ENCODE data around the gene MICAL3. TPM values are rescaled to one million over a fixed set of nuclear protein-coding genes. Genes with fewer than 3 reads are reported as not detected.

MICAL3 gene
- polyA plus RNA-seq, 3 donors = 0.23 to 0.84 TPM; not detected in 1

- peaks cover 0 to 5% (median 3%) of the 10 kb centered on the region in 3 donors for H3K27me3 Mint-ChIP-seq (ENCODE audit: low read depth in 3 of 3)
- H3K27ac Mint-ChIP-seq = no peak overlapping the region
- DNase-seq = no peak
Observed at GRCh38 chr22:18035751-18036150, 11.4 kb upstream of the MICAL3 start.

GRCh38 chr22:18034076-18034475 is 9.7 kb upstream of the MICAL3 start:
- no peak for DNase-seq
- Mint-ChIP-seq H3K36me3 (no peaks in the 10 kb centered on the region), H3K27ac (peak overlapping the region in 1 of 7 donors; percentile 37), H3K27me3 (ENCODE audit: low read depth in 3 of 3) (peaks cover 0 to 12% (median 3%) of the 10 kb centered on the region in 3 donors), H3K4me1 (peaks cover 3% of the 10 kb centered on the region), H3K9me3 (peaks cover 0 to 1% (median 0%) of the 10 kb centered on the region in 7 donors), H3K4me3 (no peak overlapping the region)
- no peaks in the 10 kb centered on the region for H3K36me3 ChIP-seq (replicated peaks in 1 of 2; ENCODE audit: control insufficient read depth in 1 of 2, insufficient read depth in 2 of 2, low read length in 2 of 2)
- H4K20me1 ChIP-seq (ENCODE audit: insufficient read depth, low read length) = no peaks in the 10 kb centered on the region
- H3K79me2 ChIP-seq (ENCODE audit: insufficient read depth, low read length) = no peaks in the 10 kb centered on the region
- 90% methylated on average over 3 of the region's 3 CpGs for WGBS (ENCODE audit: insufficient coverage)
- H3K4me2 ChIP-seq (replicated peaks; ENCODE audit: extremely low read depth, low read length, poor library complexity, severe bottlenecking) = no peak overlapping the region
- H3K4me1 ChIP-seq (ENCODE audit: control insufficient read depth in 1 of 2, insufficient read depth in 2 of 2, low read length in 2 of 2) = no peaks in the 10 kb centered on the region
- no peak for TF ChIP-seq CTCF (IDR thresholded peaks at IDR 0.05)
- intact Hi-C loops (cut with micrococcal nuclease) = no loop called here
- H3K9ac ChIP-seq (ENCODE audit: insufficient read depth, low read length, poor library complexity, severe bottlenecking) = no peak overlapping the region
- no peak overlapping the region for H2AFZ ChIP-seq (ENCODE audit: insufficient read depth, low read depth, low read length, poor library complexity, severe bottlenecking)
- no peaks in the 10 kb centered on the region for H3K27me3 ChIP-seq (ENCODE audit: control insufficient read depth in 2 of 2, insufficient read depth in 2 of 2, low read length in 2 of 2)
- H3K4me3 ChIP-seq (replicated peaks in 1 of 3; ENCODE audit: low read depth in 2 of 3, low read length in 3 of 3) = no peak overlapping the region
- H3K9me3 ChIP-seq (replicated peaks in 1 of 2; ENCODE audit: control insufficient read depth in 1 of 2, insufficient read depth in 1 of 2, low read length in 2 of 2) = no peaks in the 10 kb centered on the region
- H3K27ac ChIP-seq (ENCODE audit: low read depth in 1 of 2, low read length in 2 of 2) = no peak overlapping the region

More at GRCh38 chr22:18035751-18036150, 11.4 kb upstream of the MICAL3 start:
- H3K27ac ChIP-seq (ENCODE audit: low read depth in 1 of 2, low read length in 2 of 2) = no peak overlapping the region
- H3K79me2 ChIP-seq (ENCODE audit: insufficient read depth, low read length) = no peaks in the 10 kb centered on the region
- WGBS (ENCODE audit: insufficient coverage) = 52% methylated on average over 6 of the region's 9 CpGs
- no peaks in the 10 kb centered on the region for H4K20me1 ChIP-seq (ENCODE audit: insufficient read depth, low read length)
- Mint-ChIP-seq H3K36me3 (no peaks in the 10 kb centered on the region), H3K4me1 (peaks cover 3% of the 10 kb centered on the region), H3K9me3 (peaks cover 0 to 3% (median 0%) of the 10 kb centered on the region in 7 donors), H3K4me3 (no peak overlapping the region)
- no peaks in the 10 kb centered on the region for H3K27me3 ChIP-seq (ENCODE audit: control insufficient read depth in 2 of 2, insufficient read depth in 2 of 2, low read length in 2 of 2)
- H3K4me3 ChIP-seq (replicated peaks in 1 of 3; ENCODE audit: low read depth in 2 of 3, low read length in 3 of 3) = no peak overlapping the region
- no peak overlapping the region for H3K9ac ChIP-seq (ENCODE audit: insufficient read depth, low read length, poor library complexity, severe bottlenecking)
- H2AFZ ChIP-seq (ENCODE audit: insufficient read depth, low read depth, low read length, poor library complexity, severe bottlenecking) = peak overlapping the region; percentile 35
- H3K4me1 ChIP-seq (ENCODE audit: control insufficient read depth in 1 of 2, insufficient read depth in 2 of 2, low read length in 2 of 2) = no peaks in the 10 kb centered on the region
- H3K9me3 ChIP-seq (replicated peaks in 1 of 2; ENCODE audit: control insufficient read depth in 1 of 2, insufficient read depth in 1 of 2, low read length in 2 of 2) = no peaks in the 10 kb centered on the region
- no peaks in the 10 kb centered on the region for H3K36me3 ChIP-seq (replicated peaks in 1 of 2; ENCODE audit: control insufficient read depth in 1 of 2, insufficient read depth in 2 of 2, low read length in 2 of 2)
- TF ChIP-seq CTCF (IDR thresholded peaks at IDR 0.05) = no peak
- no peak overlapping the region for H3K4me2 ChIP-seq (replicated peaks; ENCODE audit: extremely low read depth, low read length, poor library complexity, severe bottlenecking)
- intact Hi-C loops (cut with micrococcal nuclease) = no loop called here

All from CD14-positive monocyte (primary cell).